Fibroblast of villous mesenchyme (primary cell): Measurements from ENCODE around the gene PACS2. TPM values are rescaled to one million over a fixed set of nuclear protein-coding genes. Genes with fewer than 3 reads are reported as not detected.
"Not testable (repeated sequence)": the region's sequence is repeated elsewhere in the genome, so short reads cannot be mapped to it uniquely, and the experiment has no call there.

Source experiments
- DNase-seq: peaks from one replicate; pipeline ENCODE4 v3.0.0-alpha.2; 2010; ENCODE audit warnings: low read depth
- H3K4me3 ChIP-seq: 2 replicates; pipeline ENCODE4 v1.5.1; 2011; ENCODE audit warnings: low read depth, mild to moderate bottlenecking, low read length
- CTCF ChIP-seq: IDR thresholded peaks from 2 replicates; pipeline ENCODE4 v1.5.1; 2012; ENCODE audit warnings: low read depth, mild to moderate bottlenecking, low read length; ENCODE audit not compliant: insufficient read depth
- total RNA-seq: library from RNA; depleted of rRNA; stranded (reverse); fragments of >200 nt; gene quantifications from 2 replicates; pipeline ENCODE4 v1.2.3, GENCODE V29; 2012

The PACS2 gene
- total RNA-seq, 1 donor = 35.0 TPM

- DNase-seq = no peak
- TF ChIP-seq CTCF = no peak
- no peak overlapping the region for H3K4me3 ChIP-seq
These were observed 32.3 kb upstream of the PACS2 start for GRCh38 chr14:105282098-105282725.

GRCh38 chr14:105283028-105283427 is 31.5 kb upstream of the PACS2 start:
- H3K4me3 ChIP-seq = no peak overlapping the region
- TF ChIP-seq CTCF = no peak
- DNase-seq = no peak

DNA sequence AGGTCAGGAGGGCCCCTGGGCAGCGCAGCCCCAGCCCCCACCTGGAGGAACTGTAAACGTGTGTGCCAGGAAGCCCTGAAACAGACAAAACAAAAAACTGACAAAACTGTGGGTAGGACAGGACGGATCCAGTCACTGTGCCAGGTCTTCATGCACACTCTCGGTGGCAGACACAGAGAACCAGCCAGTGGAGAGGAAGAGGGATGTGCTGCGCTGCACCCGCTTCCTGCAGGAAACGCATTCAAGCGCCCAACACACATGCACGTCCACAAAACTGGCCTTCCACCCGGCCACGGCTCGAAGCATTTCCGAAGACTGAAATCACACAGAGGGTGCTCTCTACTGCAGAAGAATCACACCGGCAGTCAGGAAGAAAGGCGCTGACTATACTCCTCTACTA is 30.6 kb upstream of the PACS2 start:
- no peak for TF ChIP-seq CTCF
- DNase-seq = no peak
- no peak overlapping the region for H3K4me3 ChIP-seq

GRCh38 chr14:105285174-105285573 is 29.4 kb upstream of the PACS2 start:
- DNase-seq = no peak
- no peak overlapping the region for H3K4me3 ChIP-seq
- TF ChIP-seq CTCF = no peak

DNA sequence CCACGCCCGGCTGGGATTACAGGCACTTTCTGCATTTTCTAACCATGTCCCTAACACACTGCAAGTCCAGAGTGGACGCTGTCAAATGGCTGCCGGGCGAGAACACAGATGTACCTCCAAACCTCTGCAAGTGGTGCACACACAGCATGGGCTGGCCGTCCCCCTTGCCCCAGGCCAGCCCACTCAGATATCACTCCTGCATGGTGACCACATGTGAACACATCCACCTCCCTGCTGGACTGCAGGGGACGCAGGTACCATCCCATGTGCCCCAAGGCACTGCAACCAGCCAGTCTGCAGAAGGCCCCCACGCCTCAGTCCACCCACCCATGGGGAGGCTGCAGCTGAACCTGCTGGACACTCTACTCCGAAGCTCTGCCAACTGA is 27.8 kb upstream of the PACS2 start:
- no peak overlapping the region for H3K4me3 ChIP-seq
- no peak for TF ChIP-seq CTCF
- DNase-seq = no peak

DNA sequence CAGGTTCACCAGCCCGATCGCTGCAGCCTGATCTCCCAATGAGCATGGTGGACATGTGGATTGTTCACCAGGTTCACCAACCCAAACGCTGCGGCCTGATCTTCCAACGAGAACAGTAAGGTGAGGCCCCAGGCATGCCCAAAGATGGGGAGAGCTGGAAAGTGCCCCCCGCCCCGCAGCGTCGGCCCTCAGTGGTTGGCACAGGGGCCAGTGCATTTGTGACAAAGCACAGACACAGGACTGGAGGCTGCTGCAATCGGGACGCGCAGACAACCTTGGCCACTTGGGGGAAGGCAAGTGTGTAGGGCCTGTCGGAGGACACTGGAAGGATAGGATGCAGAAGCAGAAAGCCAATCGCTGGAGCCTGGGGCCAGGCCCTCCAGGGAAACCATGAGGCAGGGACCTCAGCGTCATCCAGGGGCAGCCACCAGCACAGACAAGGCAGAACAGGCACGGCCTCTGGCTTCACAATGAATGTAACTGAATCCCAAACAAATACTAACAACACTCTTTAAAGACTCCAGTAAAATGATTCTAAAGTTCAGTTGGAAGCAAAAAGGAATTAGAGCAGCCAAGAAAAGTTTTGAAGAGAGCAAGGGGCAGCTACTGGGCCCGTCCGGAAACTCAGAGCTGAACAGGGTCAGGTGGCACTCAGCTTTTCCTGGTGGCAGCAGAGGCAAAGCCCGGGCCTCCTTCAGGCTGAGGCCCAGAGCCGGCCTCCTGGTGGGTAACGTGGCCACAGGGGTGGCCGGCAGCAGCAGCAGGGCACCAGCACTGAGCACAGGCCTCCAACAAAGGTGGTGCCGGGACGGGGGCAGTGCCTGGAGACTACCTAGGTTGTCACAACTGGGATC is 27.1 kb upstream of the PACS2 start:
- DNase-seq = no peak
- H3K4me3 ChIP-seq = no peak overlapping the region
- TF ChIP-seq CTCF = no peak

DNA sequence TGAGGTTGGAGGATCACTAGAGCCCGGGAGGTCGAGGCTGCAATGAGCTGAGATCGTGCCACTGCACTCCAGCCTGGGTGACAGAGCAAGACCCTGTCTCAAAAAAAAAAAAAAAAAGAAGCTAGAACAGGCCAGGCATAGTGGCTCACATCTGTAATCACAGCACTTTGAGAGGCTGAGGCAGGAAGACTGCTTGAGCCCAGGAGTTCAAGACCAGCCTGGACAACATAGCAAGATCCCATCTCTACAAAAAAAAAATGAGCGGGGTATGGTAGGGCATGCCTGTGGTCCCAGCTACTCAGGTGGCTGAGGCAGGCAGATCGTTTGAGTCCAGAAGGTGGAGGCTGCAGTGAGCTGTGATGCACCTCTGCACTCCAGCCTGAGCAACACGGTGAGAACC is 25.6 kb upstream of the PACS2 start:
- not testable (repeated sequence) for H3K4me3 ChIP-seq, DNase-seq
